Measurements from ENCODE around the gene CLSTN2. TPM values are rescaled to one million over a fixed set of nuclear protein-coding genes. Genes with fewer than 3 reads are reported as not detected.

The CLSTN2 gene
- total RNA-seq, 1 experiment from 2014 or later, result 0.68 TPM

- no peaks in the 10 kb centered on the region for H3K27me3 ChIP-seq (ENCODE audit: insufficient read depth, low read length)
- no peak overlapping the region for H2BK12ac ChIP-seq (ENCODE audit: insufficient read length, low read depth, low read length)
- no peak overlapping the region for H3K23ac ChIP-seq (ENCODE audit: insufficient read length, low read depth, low read length)
- H2AK5ac ChIP-seq (ENCODE audit: insufficient read length, low read length), result no peak overlapping the region
- H2BK5ac ChIP-seq (ENCODE audit: insufficient read length, low read length), result no peak overlapping the region
- peaks cover 11% of the 10 kb centered on the region; the same call in 1 of the 2 replicates for H3K4me1 ChIP-seq (ENCODE audit: insufficient read depth, low read length)
- H3K9me3 ChIP-seq (ENCODE audit: control insufficient read depth, low read depth, low read length), result no peaks in the 10 kb centered on the region
- H3K79me1 ChIP-seq (ENCODE audit: insufficient read depth, low read depth, low read length, poor library complexity, severe bottlenecking), result no peaks in the 10 kb centered on the region
- H3T11ph ChIP-seq (ENCODE audit: low read length), result no peak overlapping the region
- H4K91ac ChIP-seq (ENCODE audit: insufficient read length, low read depth, low read length), result no peak overlapping the region
- no peak for TF ChIP-seq CTCF (conservative IDR thresholded peaks at IDR 0.05)
- no peaks in the 10 kb centered on the region for H4K20me1 ChIP-seq (ENCODE audit: control insufficient read depth, insufficient read depth, insufficient read length)
- H3K18ac ChIP-seq (ENCODE audit: insufficient read length, low read depth, low read length), result no peak overlapping the region
- H3K4me2 ChIP-seq (ENCODE audit: insufficient read depth, insufficient read length, low read length), result no peak overlapping the region
- H2BK20ac ChIP-seq (ENCODE audit: low read depth, low read length, poor library complexity, severe bottlenecking), result no peak overlapping the region
- H4K5ac ChIP-seq (ENCODE audit: insufficient read length, low read depth, low read length), result no peak overlapping the region
- H3K27ac ChIP-seq (ENCODE audit: insufficient read length, low read depth, low read length), result no peak overlapping the region
- no peak overlapping the region for H3K4ac ChIP-seq (ENCODE audit: low read depth, low read length)
- Mint-ChIP-seq H3K36me3 (ENCODE audit: insufficient read depth in 1 of 3, low read depth in 3 of 3) (no peaks in the 10 kb centered on the region; a peak in 1 of 7 replicates), H3K27ac (peak overlapping the region in 2 of 3 experiments; percentile 21 to 38; a peak in 1 of 7 replicates), H3K4me3 (no peak overlapping the region), H3K9me3 (no peaks in the 10 kb centered on the region; a peak in 1 of 5 replicates), H3K4me1 (peaks cover 61 to 62% of the 10 kb centered on the region in 2 experiments), H3K27me3 (ENCODE audit: low read depth) (peaks cover 2% of the 10 kb centered on the region)
- no peaks in the 10 kb centered on the region for H3K23me2 ChIP-seq (ENCODE audit: insufficient read length, low read depth, low read length, poor library complexity, severe bottlenecking)
- H2BK15ac ChIP-seq (ENCODE audit: low read depth, low read length), result no peak overlapping the region
- H3K14ac ChIP-seq (ENCODE audit: insufficient read depth, low read length), result no peak overlapping the region
- WGBS (ENCODE audit: extremely low coverage, insufficient read length, low lambda C conversion rate), result no CpG with 5 or more reads among the region's 3 CpGs
- H3K79me2 ChIP-seq (ENCODE audit: insufficient read depth, low read length), result no peaks in the 10 kb centered on the region
- H2AFZ ChIP-seq (ENCODE audit: low read length), result no peak overlapping the region
- H2BK120ac ChIP-seq (ENCODE audit: low read depth, low read length, poor library complexity, severe bottlenecking), result no peak overlapping the region
- DNase-seq, result no peak
- no peak overlapping the region for H3K56ac ChIP-seq (ENCODE audit: insufficient read length, low read depth, low read length)
- no peak overlapping the region for H3K9ac ChIP-seq (ENCODE audit: extremely low read depth, insufficient read length, low read length)
- no peak overlapping the region for H4K8ac ChIP-seq (replicated peaks; ENCODE audit: insufficient read length, low read depth, low read length)
Measured at GRCh38 chr3:140505213-140505612, 570.2 kb downstream of the CLSTN2 start.

All from H9 (cell line).